ENCODE data around the gene VWA7.
"Not testable (repeated sequence)": the region's sequence is repeated elsewhere in the genome, so short reads cannot be mapped to it uniquely, and the experiment has no call there.

The VWA7 gene

DNA sequence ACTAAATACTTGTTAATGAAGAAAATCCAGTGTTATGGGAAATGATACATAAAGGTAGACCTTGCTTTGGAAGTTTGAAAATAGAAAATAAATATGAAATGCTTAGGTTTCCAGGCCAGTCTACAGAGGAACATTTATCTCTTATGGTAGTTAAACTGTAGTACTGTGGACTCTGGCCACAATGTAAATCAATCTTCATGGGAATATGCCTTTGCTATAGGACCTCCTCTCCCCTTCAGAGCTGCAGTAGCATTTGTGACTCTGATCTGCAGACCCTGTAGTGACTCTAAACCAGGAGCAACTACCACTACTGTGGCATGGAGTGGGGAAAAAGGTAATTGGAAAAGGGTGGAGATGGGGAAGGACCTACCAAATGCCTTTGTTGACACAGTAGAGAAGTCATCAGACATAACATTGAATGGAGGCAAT is 42.8 kb upstream of the VWA7 start:
- DNase-seq (ENCODE audit: low read depth): no peak
- no peak overlapping the region for H3K4me3 ChIP-seq (ENCODE audit: low read length)
- TF ChIP-seq, protein P1, sequence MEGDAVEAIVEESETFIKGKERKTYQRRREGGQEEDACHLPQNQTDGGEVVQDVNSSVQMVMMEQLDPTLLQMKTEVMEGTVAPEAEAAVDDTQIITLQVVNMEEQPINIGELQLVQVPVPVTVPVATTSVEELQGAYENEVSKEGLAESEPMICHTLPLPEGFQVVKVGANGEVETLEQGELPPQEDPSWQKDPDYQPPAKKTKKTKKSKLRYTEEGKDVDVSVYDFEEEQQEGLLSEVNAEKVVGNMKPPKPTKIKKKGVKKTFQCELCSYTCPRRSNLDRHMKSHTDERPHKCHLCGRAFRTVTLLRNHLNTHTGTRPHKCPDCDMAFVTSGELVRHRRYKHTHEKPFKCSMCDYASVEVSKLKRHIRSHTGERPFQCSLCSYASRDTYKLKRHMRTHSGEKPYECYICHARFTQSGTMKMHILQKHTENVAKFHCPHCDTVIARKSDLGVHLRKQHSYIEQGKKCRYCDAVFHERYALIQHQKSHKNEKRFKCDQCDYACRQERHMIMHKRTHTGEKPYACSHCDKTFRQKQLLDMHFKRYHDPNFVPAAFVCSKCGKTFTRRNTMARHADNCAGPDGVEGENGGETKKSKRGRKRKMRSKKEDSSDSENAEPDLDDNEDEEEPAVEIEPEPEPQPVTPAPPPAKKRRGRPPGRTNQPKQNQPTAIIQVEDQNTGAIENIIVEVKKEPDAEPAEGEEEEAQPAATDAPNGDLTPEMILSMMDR (IDR thresholded peaks at IDR 0.05; ENCODE audit: insufficient read depth, low read depth, low read length, missing control alignments): no peak

DNA sequence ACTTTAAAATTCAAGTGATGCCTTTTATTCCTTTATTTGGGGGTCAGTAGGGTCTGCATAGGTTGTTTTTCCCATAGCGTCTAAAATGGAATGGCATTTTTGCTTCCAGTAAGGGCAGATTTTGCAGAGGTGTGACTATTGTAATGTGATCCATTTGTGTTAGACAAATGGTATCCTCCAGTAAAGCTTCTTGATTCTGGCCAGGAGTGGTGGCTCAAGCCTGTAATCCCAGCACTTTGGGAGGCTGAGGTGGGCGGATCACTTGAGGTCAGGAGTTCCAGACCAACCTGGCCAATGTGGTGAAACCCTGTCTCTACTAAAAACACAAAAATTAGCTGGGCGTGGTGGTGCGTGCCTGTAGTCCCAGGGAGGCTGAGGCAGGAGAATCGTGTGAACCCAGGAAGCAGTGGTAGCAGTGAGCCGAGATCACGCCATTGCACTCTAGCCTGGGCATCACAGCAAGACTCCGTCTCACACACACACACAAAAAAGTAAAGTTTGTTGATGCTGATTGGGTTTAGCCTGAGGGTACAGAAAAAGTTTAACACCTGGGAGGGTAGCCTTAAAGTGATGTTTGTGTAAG is 40.9 kb upstream of the VWA7 start:
- peak overlapping the region; percentile 71 for H3K4me3 ChIP-seq (ENCODE audit: low read length)

GRCh38 chr6:31817133-31817928 is 40.2 kb upstream of the VWA7 start:
- DNase-seq (ENCODE audit: low read depth): not testable (repeated sequence)
- H3K4me3 ChIP-seq (ENCODE audit: low read length): peak overlapping the region; percentile 71

More for the DNA sequence above, 40.9 kb upstream of the VWA7 start:
- DNase-seq (ENCODE audit: low read depth): not testable (repeated sequence)

GRCh38 chr6:31815025-31815838 is 38.1 kb upstream of the VWA7 start, which contains the start of the genes HSPA1A and HSPA1L:
HSPA1A (plus strand) TSS chr6:31815543; CDS start chr6:31815757, 214 bp downstream.
HSPA1L (minus strand) TSS chr6:31815283; CDS start chr6:31811972, 3,311 bp downstream.
- TF ChIP-seq, protein P1 (IDR thresholded peaks at IDR 0.05; ENCODE audit: insufficient read depth, low read depth, low read length, missing control alignments): no peak
- peak within 1 kb of the TSS; percentile 76 for H3K4me3 ChIP-seq (ENCODE audit: low read length)
- DNase-seq (ENCODE audit: low read depth): peak; percentile 94

GRCh38 chr6:31814677-31815024 is 37.5 kb upstream of the VWA7 start:
- TF ChIP-seq, protein P1 (IDR thresholded peaks at IDR 0.05; ENCODE audit: insufficient read depth, low read depth, low read length, missing control alignments): no peak
- peak; percentile 99 for DNase-seq (ENCODE audit: low read depth)
- peak overlapping the region; percentile 76 for H3K4me3 ChIP-seq (ENCODE audit: low read length)

- H3K4me3 ChIP-seq (ENCODE audit: low read length): no peak overlapping the region
- no peak for DNase-seq (ENCODE audit: low read depth)
- TF ChIP-seq, protein P1 (IDR thresholded peaks at IDR 0.05; ENCODE audit: insufficient read depth, low read depth, low read length, missing control alignments): no peak
These were observed 36.3 kb upstream of the VWA7 start for GRCh38 chr6:31813465-31813849.

GRCh38 chr6:31811645-31812044 is 34.5 kb upstream of the VWA7 start:
- TF ChIP-seq, protein P1 (IDR thresholded peaks at IDR 0.05; ENCODE audit: insufficient read depth, low read depth, low read length, missing control alignments): no peak
- DNase-seq (ENCODE audit: low read depth): no peak
- no peak overlapping the region for H3K4me3 ChIP-seq (ENCODE audit: low read length)

DNA sequence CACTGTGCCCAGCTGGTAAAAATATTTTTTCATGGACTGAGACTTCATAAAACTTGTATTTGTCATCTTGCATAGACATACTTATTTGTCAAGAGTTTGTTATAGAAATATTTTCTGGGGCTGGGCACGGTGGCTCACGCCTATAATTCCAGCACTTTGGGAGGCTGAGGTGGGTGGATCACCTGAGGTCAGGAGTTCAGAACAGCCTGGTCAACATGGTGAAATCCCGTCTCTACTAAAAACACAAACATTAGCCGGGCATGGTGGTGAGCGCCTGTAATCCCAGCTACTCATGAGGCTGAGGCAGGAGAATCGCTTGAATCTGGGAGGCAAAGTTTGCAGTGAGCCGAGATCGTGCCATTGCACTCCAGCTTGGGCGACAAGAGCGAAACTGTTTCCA is 31.5 kb upstream of the VWA7 start:
- DNase-seq (ENCODE audit: low read depth): not testable (repeated sequence)

More for the DNA sequence above, 31.5 kb upstream of the VWA7 start:
- H3K4me3 ChIP-seq (ENCODE audit: low read length): not testable (repeated sequence)

Data from epithelial cell of esophagus (primary cell).